GM21423 (cell line): Measurements from ENCODE around the gene CGB3.
"Not testable (repeated sequence)": the region's sequence is repeated elsewhere in the genome, so short reads cannot be mapped to it uniquely, and the experiment has no call there.

ENCODE experiments used
- ATAC-seq: cut with Tn5 transposase; IDR thresholded peaks from one replicate; pipeline ENCODE4 v1.9.1; 2021; ENCODE audit warnings: mild to moderate bottlenecking, moderate library complexity; ENCODE audit not compliant: unreplicated experiment

Gene CGB3

DNA sequence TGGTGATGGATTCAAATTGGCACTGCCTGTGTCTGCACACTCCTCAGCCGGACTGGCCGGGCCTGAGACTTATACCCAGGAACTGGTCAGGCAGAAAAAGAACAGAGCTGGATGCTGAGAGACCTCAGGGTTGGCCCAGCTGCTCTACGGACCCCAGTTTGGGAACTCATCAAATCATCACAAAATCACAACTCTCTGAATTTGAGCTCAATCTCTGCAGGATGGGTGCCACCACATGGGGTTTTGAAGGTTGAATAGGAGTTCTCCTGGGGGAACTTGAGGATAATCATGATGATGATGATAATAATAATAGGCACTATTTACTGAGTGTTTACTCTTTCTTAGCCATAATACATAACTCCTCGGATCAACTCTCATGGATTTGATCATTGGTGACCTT, 18.5 kb upstream of the CGB3 start:
- not testable (repeated sequence) for ATAC-seq

GRCh38 chr19:49042177-49042576, 18.0 kb upstream of the CGB3 start:
- no peak for ATAC-seq

DNA sequence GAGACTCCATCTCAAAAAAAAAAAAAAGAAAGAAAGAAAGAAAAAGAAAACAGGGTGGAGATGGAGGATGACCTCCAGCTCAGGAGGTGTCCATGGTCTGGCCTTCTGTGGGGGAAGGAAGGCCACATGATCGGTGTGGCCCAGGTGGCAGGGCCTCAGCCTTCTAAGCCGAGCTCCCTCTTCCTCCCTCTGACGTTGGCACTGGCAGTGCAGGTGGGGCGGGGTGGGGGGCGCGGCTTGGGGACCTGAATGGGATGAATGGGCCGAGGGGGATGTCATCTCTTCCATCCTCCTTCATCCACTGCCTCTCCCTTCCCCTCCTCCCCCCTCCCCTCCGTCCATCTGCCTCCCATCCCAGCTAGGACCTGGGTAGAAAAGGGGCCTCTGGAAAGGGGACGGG, 15.6 kb upstream of the CGB3 start:
- ATAC-seq: not testable (repeated sequence)

DNA sequence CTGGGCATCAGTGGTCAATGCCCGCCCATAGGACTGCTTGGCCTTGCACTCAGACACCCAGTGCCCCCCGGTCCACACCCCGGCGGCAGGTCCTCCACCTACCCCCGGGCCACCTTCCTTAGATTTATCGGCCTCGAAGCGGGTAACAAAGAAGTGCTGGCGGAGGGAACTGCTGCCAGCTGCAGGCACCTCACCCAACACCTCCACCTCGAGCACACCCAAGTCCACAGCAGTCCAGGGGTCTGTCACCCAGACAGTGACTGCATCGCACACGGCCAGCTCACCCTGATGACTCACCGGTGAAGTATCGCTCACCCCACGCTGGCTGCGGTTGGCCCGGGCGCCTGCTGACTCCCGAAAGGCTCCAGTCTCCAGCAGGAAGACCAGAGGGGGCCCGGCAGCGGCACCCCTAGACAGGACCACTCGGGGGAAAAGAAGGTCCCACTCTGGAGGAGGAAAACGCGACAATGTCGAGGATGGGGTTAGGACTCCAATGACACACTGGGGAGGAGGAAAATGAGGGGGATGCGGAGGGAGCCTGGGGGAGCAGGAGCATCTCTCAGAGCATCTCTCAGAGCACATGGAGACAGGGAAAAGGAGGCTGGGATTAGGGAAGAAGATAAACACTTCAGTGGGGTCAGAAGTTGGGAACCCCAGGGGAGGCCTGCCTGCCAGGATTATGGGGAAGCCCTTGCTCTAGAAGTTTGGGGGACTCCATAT, 14.6 kb upstream of the CGB3 start:
- not testable (repeated sequence) for ATAC-seq

GRCh38 chr19:49038111-49038510, 14.0 kb upstream of the CGB3 start:
- not testable (repeated sequence) for ATAC-seq

GRCh38 chr19:49036815-49037214, 12.7 kb upstream of the CGB3 start, which contains the start of gene CGB1:
CGB1 (minus strand) TSS chr19:49036895; CDS start chr19:49036711, 184 bp downstream.
- ATAC-seq: not testable (repeated sequence)

GRCh38 chr19:49031642-49032301, 7.6 kb upstream of the CGB3 start, which contains the start of gene CGB2:
CGB2 (plus strand) TSS chr19:49031890; CDS start chr19:49032096, 206 bp downstream.
- ATAC-seq: not testable (repeated sequence)

DNA sequence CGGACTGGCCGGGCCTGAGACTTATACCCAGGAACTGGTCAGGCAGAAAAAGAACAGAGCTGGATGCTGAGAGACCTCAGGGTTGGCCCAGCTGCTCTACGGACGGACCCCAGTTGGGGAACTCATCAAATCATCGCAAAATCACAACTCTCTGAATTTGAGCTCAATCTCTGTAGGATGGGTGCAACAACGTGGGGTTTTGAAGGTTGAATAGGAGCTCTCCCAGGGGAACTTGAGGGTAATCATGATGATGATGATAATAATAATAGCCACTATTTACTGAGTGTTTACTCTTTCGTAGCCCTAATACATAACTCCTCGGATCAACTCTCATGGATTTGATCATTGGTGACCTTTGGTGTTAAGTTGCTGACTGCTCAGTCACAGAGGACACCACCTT, 6.2 kb upstream of the CGB3 start:
- ATAC-seq: not testable (repeated sequence)

DNA sequence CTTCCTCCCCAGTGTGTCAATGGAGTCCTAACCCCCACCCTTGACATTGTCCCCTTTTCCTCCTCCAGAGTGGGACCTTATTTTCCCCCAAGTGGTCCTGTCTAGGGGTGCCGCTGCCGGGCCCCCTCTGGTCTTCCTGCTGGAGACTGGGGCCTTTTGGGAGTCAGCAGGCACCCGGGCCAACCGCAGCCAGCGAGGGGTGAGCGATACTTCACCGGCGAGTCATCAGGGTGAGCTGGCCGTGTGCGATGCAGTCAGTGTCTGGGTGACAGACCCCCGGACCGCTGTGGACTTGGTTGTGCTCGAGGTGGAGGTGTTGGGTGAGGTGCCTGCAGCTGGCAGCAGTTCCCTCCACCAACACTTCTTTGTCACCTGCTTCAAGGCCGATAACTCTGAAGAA, 5.6 kb upstream of the CGB3 start:
- not testable (repeated sequence) for ATAC-seq

- not testable (repeated sequence) for ATAC-seq
Measured at GRCh38 chr19:49028686-49029085, 4.6 kb upstream of the CGB3 start.

DNA sequence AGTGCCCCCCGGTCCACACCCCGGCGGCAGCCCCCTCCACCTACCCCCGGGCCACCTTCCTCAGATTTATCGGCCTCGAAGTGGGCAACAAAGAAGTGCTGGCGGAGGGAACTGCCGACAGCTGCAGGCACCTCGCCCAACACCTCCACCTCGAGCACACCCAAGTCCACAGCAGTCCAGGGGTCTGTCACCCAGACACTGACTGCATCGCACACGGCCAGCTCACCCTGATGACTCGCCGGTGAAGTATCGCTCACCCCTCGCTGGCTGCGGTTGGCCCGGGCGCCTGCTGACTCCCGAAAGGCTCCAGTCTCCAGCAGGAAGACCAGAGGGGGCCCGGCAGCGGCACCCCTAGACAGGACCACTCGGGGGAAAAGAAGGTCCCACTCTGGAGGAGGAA, 1.5 kb upstream of the CGB3 start:
- not testable (repeated sequence) for ATAC-seq

- not testable (repeated sequence) for ATAC-seq
Measured at GRCh38 chr19:49025088-49025487, 955 bp upstream of the CGB3 start.

- no peak for ATAC-seq
Measured at GRCh38 chr19:49022116-49022515, 2.0 kb downstream of the CGB3 start.

GRCh38 chr19:49020931-49021895, 2.9 kb downstream of the CGB3 start:
- ATAC-seq: no peak

DNA sequence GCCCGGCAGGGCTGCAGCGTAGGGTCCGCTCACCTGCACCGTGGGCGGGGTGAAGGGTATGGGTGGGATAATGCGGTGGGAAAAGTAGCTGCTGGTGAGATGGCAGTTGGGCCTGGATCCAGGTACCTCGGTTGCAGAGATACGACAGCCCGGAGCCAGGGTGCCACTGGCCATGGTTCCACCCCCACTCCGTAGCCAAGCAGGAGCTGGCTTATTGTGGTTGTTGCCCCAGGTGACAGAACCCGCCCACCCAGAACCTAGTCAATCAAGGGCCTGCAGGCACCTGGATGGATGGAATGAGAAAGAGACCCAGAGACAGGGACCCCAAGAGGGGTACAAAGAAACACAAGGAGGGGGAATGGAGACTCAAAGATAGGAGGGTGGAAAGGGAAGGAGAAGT, 3.8 kb downstream of the CGB3 start:
- no peak for ATAC-seq

DNA sequence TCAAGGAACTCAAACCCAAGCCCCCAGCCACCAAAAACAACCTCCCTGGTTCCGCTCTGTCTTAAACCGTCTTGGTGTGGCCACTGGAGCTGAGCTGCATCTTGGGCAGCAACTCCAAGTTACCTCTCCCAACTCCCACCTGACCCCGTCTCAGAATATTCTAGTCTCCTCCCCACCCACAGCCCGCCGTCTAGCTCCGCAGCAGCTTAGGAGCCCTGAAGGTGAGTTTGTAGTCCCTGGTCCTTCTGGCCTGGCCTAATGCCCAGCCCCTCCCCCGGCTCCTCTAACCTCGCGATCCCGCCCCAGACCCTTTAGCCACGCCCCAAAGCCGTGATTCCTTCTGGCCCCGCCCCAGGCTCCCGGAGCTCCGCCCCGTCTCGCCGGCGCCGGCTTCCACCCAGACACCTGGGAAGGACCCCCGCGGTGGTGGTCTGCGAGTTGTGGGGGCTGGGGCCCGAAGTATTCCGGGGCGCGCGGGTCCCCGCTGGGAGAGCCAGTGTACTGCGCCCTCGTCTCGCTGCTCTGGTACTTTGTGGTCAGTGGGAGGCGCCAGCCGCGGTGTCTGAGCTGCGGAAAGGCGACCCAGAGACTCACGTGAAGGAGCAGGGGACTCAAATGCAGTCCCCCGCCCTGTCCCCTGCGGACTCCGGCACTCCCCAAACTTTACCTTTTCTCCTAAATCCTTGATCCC, 4.7 kb downstream of the CGB3 start:
- no peak for ATAC-seq

DNA sequence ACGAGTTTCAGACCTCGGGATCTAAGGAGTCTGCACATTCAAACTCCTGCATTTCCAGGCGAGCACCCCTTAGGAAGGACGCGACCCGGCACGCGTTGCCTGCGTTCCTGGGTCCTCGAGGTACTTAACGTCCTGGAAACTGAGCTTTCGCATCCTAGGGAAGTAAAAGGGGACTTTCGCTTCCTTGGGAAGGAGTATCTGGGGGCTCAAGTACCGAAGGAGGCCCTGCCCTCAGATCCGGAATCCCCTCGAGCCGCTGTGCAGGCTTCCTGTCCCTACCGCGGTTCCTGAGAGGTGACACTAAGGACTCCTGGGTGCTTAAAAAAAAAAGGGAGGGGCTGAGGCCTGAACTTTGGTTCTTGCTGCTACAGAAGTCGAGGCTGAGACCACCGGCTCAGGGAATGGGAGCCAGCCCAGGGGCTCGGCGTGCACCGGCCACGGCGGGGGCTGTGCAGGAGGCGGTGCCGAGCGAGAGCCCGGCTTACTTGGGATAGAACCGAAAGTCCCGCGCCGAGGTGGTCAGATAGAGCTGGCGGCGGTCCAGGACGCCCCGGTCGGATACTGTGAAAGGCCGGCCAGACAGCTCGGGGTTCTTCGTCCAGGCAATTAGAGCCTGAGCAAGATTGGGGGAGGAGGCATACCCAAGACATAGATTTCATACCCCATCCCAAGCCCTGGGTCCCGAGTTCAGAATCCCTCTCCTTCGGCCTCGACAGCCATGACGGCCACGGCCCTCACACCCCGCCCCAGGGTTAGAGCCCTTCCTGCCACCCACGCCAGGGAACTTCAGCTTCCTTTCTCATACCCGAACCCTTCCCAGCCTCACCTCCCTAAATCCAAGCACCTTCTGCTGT, 5.5 kb downstream of the CGB3 start:
- not testable (repeated sequence) for ATAC-seq

DNA sequence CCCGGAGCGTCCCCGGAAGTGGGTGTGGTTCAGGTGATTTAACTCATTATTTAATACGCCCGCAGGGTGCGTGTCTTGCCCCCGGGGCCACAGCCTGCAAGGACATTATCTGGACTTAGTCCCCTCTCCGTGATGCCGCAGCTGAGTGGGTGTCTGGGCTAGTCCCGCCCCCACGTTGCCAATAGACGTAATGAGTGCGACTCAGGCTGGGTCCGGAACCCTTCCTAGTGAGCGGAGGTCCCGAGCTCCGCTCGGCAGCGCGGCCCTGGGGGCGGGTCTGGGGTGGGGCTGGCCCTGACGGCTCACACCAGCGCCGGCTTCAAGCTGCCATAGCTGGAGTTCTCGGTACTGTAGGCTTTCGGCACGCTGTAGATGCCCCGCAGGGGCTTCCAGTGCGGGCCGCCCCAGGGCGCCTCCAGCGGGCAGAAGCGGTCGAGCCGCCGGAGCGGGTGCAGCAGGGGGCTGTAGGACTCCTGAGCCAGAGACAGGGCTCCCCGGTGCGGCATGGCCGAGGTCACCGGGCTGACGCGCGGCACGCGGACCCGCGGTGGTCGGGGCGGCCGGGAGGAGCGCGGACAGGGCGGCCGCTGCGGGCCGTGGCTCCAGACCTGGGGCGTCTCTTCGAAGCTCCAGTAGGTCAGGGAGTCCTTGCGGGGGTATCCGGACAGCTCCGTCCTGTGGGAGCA, 6.3 kb downstream of the CGB3 start:
- ATAC-seq: no peak
